ENCODE results near the gene ZNF132.
A peak's percentile ranks its signal among the peaks of the same experiment; 100 is the strongest.

Gene ZNF132

GRCh38 chr19:58466760-58467589 lies 27.0 kb upstream of the ZNF132 start, which contains the start of gene ZNF324 (continued):
- no peak for TF ChIP-seq ZNF274 (IDR thresholded peaks at IDR 0.05; ENCODE audit: low read length)
- no peak for TF ChIP-seq ZNF274 (tag by site-specific recombination; IDR thresholded peaks at IDR 0.05; ENCODE audit: borderline replicate concordance)
- peak; percentile 36; the same call in 1 of the 2 replicates for TF ChIP-seq KLF1 (tag by site-specific recombination; IDR thresholded peaks at IDR 0.05)
- TF ChIP-seq ZNF221 (tag by site-specific recombination; IDR thresholded peaks at IDR 0.05; ENCODE audit: borderline replicate concordance): no peak
- TF ChIP-seq ZNF426 (tag by site-specific recombination; IDR thresholded peaks at IDR 0.05): no peak
- no peak for TF ChIP-seq REPIN1 (tag by site-specific recombination; IDR thresholded peaks at IDR 0.05; ENCODE audit: low read depth)
- TF ChIP-seq ZNF324 (tag by site-specific recombination; IDR thresholded peaks at IDR 0.05): no peak
- TF ChIP-seq, protein P1, sequence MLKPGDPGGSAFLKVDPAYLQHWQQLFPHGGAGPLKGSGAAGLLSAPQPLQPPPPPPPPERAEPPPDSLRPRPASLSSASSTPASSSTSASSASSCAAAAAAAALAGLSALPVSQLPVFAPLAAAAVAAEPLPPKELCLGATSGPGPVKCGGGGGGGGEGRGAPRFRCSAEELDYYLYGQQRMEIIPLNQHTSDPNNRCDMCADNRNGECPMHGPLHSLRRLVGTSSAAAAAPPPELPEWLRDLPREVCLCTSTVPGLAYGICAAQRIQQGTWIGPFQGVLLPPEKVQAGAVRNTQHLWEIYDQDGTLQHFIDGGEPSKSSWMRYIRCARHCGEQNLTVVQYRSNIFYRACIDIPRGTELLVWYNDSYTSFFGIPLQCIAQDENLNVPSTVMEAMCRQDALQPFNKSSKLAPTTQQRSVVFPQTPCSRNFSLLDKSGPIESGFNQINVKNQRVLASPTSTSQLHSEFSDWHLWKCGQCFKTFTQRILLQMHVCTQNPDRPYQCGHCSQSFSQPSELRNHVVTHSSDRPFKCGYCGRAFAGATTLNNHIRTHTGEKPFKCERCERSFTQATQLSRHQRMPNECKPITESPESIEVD (tag by site-specific recombination; IDR thresholded peaks at IDR 0.05): no peak
- no peak for TF ChIP-seq ZNF670 (tag by site-specific recombination; IDR thresholded peaks at IDR 0.05; ENCODE audit: low read depth)
- TF ChIP-seq, protein P2, sequence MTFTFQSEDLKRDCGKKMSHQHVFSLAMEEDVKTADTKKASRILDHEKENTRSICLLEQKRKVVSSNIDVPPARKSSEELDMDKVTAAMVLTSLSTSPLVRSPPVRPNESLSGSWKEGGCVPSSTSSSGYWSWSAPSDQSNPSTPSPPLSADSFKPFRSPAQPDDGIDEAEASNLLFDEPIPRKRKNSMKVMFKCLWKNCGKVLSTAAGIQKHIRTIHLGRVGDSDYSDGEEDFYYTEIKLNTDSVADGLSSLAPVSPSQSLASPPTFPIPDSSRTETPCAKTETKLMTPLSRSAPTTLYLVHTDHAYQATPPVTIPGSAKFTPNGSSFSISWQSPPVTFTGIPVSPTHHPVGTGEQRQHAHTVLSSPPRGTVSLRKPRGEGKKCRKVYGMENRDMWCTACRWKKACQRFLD (tag by site-specific recombination; IDR thresholded peaks at IDR 0.05): no peak
- TF ChIP-seq ZNF529 (tag by site-specific recombination; IDR thresholded peaks at IDR 0.05; ENCODE audit: insufficient replicate concordance): no peak
- no peak for TF ChIP-seq OSR2 (tag by site-specific recombination; IDR thresholded peaks at IDR 0.05)
- no peak for TF ChIP-seq GFI1B (tag by site-specific recombination; IDR thresholded peaks at IDR 0.05)
- TF ChIP-seq ZNF248 (tag by site-specific recombination; IDR thresholded peaks at IDR 0.05): no peak
- TF ChIP-seq RBAK (tag by site-specific recombination; IDR thresholded peaks at IDR 0.05): no peak
- TF ChIP-seq ZNF830 (tag by site-specific recombination; IDR thresholded peaks at IDR 0.05; ENCODE audit: low read depth): no peak
- TF ChIP-seq ZNF394 (tag by site-specific recombination; IDR thresholded peaks at IDR 0.05; ENCODE audit: borderline replicate concordance): no peak
- no peak for TF ChIP-seq ZNF558 (tag by site-specific recombination; IDR thresholded peaks at IDR 0.05)
- TF ChIP-seq IKZF3 (tag by site-specific recombination; IDR thresholded peaks at IDR 0.05): no peak
- no peak; the same call in 1 of the 2 replicates for TF ChIP-seq PRDM4 (tag by site-specific recombination; IDR thresholded peaks at IDR 0.05)
- no peak for TF ChIP-seq ZBTB1 (tag by site-specific recombination; IDR thresholded peaks at IDR 0.05)
- no peak for TF ChIP-seq ZNF514 (tag by site-specific recombination; IDR thresholded peaks at IDR 0.05)
- no peak for TF ChIP-seq ZFP3 (tag by site-specific recombination; IDR thresholded peaks at IDR 0.05; ENCODE audit: low read depth)
- no peak for TF ChIP-seq ZNF157 (tag by site-specific recombination; IDR thresholded peaks at IDR 0.05)
- peak; percentile 72 for TF ChIP-seq ZFHX2 (tag by site-specific recombination; conservative IDR thresholded peaks at IDR 0.05)
- no peak for TF ChIP-seq ZNF202 (tag by site-specific recombination; IDR thresholded peaks at IDR 0.05; ENCODE audit: borderline replicate concordance)
- TF ChIP-seq, protein P3, sequence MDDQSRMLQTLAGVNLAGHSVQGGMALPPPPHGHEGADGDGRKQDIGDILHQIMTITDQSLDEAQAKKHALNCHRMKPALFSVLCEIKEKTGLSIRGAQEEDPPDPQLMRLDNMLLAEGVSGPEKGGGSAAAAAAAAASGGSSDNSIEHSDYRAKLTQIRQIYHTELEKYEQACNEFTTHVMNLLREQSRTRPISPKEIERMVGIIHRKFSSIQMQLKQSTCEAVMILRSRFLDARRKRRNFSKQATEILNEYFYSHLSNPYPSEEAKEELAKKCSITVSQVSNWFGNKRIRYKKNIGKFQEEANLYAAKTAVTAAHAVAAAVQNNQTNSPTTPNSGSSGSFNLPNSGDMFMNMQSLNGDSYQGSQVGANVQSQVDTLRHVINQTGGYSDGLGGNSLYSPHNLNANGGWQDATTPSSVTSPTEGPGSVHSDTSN (CRISPR knock-in tag; IDR thresholded peaks at IDR 0.05): peak; percentile 92
- no peak for TF ChIP-seq ZSCAN18 (tag by site-specific recombination; IDR thresholded peaks at IDR 0.05)
- TF ChIP-seq ZNF311 (tag by site-specific recombination; IDR thresholded peaks at IDR 0.05; ENCODE audit: borderline replicate concordance): no peak
- TF ChIP-seq KLF9 (tag by site-specific recombination; IDR thresholded peaks at IDR 0.05; ENCODE audit: low read depth): peak; percentile 74
- no peak for TF ChIP-seq ZSCAN23 (tag by site-specific recombination; IDR thresholded peaks at IDR 0.05)
